SH-SY5Y (cell line): Measurements from ENCODE around the gene BIRC6.

Experiments
- GATA2 ChIP-seq: IDR thresholded peaks from 2 replicates; pipeline ENCODE4 v1.6.1; 2011; ENCODE audit warnings: mild to moderate bottlenecking, low read depth, low read length
- GATA3 ChIP-seq: IDR thresholded peaks from 2 replicates; pipeline ENCODE4 v1.6.1; 2011; ENCODE audit warnings: low read depth, mild to moderate bottlenecking, low read length, moderate library complexity

GRCh38 chr2:32386739-32387138 is 29.9 kb downstream of the BIRC6 start:
- no peak for TF ChIP-seq GATA2
- TF ChIP-seq GATA3 = no peak
